ENCODE measurements around the gene RPL27.

- TF ChIP-seq CTCF (IDR thresholded peaks at IDR 0.05) (peak in 4 of 7 experiments; percentile 32 to 52 (median 41)), POLR2A (IDR thresholded peaks at IDR 0.05) (no peak)
These were observed 17.3 kb upstream of the RPL27 start for GRCh38 chr17:42980766-42981397.
